Measurements from ENCODE around the gene TOR4A.
"Not testable (repeated sequence)": the region's sequence is repeated elsewhere in the genome, so short reads cannot be mapped to it uniquely, and the experiment has no call there.

TOR4A gene

GRCh38 chr9:137239541-137240200 lies 37.9 kb upstream of the TOR4A start:
- Histone ChIP-seq H3K27me3 (ENCODE audit: control insufficient read depth in 5 of 5, insufficient read depth in 4 of 5, low read length in 5 of 5) (peaks cover 7 to 11% (median 8%) of the 10 kb centered on the region in 5 donors), H3K4me1 (ENCODE audit: control insufficient read depth in 5 of 5, insufficient read depth in 5 of 5, low read length in 5 of 5) (peaks cover 8 to 65% (median 43%) of the 10 kb centered on the region in 5 donors), H3K27ac (ENCODE audit: low read depth, low read length) (peak overlapping the region; percentile 86), H3K4me3 (ENCODE audit: low read depth in 1 of 5, low read length in 5 of 5) (peak overlapping the region; percentile 22 to 77 (median 67)), H3K9ac (ENCODE audit: low read length in 5 of 5) (peak overlapping the region in 4 of 5 donors; percentile 65 to 81 (median 71)), H3K36me3 (ENCODE audit: control insufficient read depth in 5 of 5, insufficient read depth in 5 of 5, low read length in 5 of 5) (peaks cover 0 to 21% (median 19%) of the 10 kb centered on the region in 5 donors)
- not testable (repeated sequence) for H3K9me3 ChIP-seq (ENCODE audit: control insufficient read depth in 5 of 5, low read length in 5 of 5)

GRCh38 chr9:137240318-137240840 lies 37.1 kb upstream of the TOR4A start:
- Histone ChIP-seq H3K4me3 (ENCODE audit: low read depth in 1 of 5, low read length in 5 of 5) (peak overlapping the region in 4 of 5 donors; percentile 65 to 77 (median 67)), H3K9me3 (ENCODE audit: control insufficient read depth in 5 of 5, low read length in 5 of 5) (no peaks in the 10 kb centered on the region), H3K27ac (ENCODE audit: low read depth, low read length) (peak overlapping the region; percentile 86), H3K9ac (ENCODE audit: low read length in 5 of 5) (peak overlapping the region in 4 of 5 donors; percentile 65 to 81 (median 71)), H3K36me3 (ENCODE audit: control insufficient read depth in 5 of 5, insufficient read depth in 5 of 5, low read length in 5 of 5) (peaks cover 0 to 21% (median 19%) of the 10 kb centered on the region in 5 donors), H3K4me1 (ENCODE audit: control insufficient read depth in 5 of 5, insufficient read depth in 5 of 5, low read length in 5 of 5) (peaks cover 8 to 68% (median 43%) of the 10 kb centered on the region in 5 donors), H3K27me3 (ENCODE audit: control insufficient read depth in 5 of 5, insufficient read depth in 4 of 5, low read length in 5 of 5) (peaks cover 2 to 4% (median 3%) of the 10 kb centered on the region in 5 donors)

- peaks cover 0 to 3% (median 0%) of the 10 kb centered on the region in 5 donors for H3K27me3 ChIP-seq (ENCODE audit: control insufficient read depth in 5 of 5, insufficient read depth in 4 of 5, low read length in 5 of 5)
- peak within 1 kb of the TSS; percentile 86 for H3K27ac ChIP-seq (ENCODE audit: low read depth, low read length)
- peaks cover 8 to 62% (median 41%) of the 10 kb centered on the region in 5 donors for H3K4me1 ChIP-seq (ENCODE audit: control insufficient read depth in 5 of 5, insufficient read depth in 5 of 5, low read length in 5 of 5)
- H3K4me3 ChIP-seq (ENCODE audit: low read depth in 1 of 5, low read length in 5 of 5) = peak within 1 kb of the TSS; percentile 80 to 87 (median 83)
- H3K9me3 ChIP-seq (ENCODE audit: control insufficient read depth in 5 of 5, low read length in 5 of 5) = no peaks in the 10 kb centered on the region
- H3K36me3 ChIP-seq (ENCODE audit: control insufficient read depth in 5 of 5, insufficient read depth in 5 of 5, low read length in 5 of 5) = peaks cover 0 to 21% (median 19%) of the 10 kb centered on the region in 5 donors
- peak within 1 kb of the TSS in 4 of 5 donors; percentile 70 to 91 (median 84) for H3K9ac ChIP-seq (ENCODE audit: low read length in 5 of 5)
Measured at GRCh38 chr9:137240841-137241489, 36.6 kb upstream of the TOR4A start, which contains the start of gene TUBB4B. TUBB4B (plus strand) TSS chr9:137241287; CDS start chr9:137241361, 74 bp downstream.

- peak overlapping the region in 4 of 5 donors; percentile 70 to 91 (median 84) for H3K9ac ChIP-seq (ENCODE audit: low read length in 5 of 5)
- H3K36me3 ChIP-seq (ENCODE audit: control insufficient read depth in 5 of 5, insufficient read depth in 5 of 5, low read length in 5 of 5) = peaks cover 0 to 21% (median 19%) of the 10 kb centered on the region in 5 donors
- H3K27ac ChIP-seq (ENCODE audit: low read depth, low read length) = peak overlapping the region; percentile 74
- H3K4me1 ChIP-seq (ENCODE audit: control insufficient read depth in 5 of 5, insufficient read depth in 5 of 5, low read length in 5 of 5) = peaks cover 8 to 55% (median 35%) of the 10 kb centered on the region in 5 donors
- no peaks in the 10 kb centered on the region for H3K9me3 ChIP-seq (ENCODE audit: control insufficient read depth in 5 of 5, low read length in 5 of 5)
- H3K4me3 ChIP-seq (ENCODE audit: low read depth in 1 of 5, low read length in 5 of 5) = peak overlapping the region; percentile 80 to 87 (median 83)
- peaks cover 0 to 3% (median 0%) of the 10 kb centered on the region in 5 donors for H3K27me3 ChIP-seq (ENCODE audit: control insufficient read depth in 5 of 5, insufficient read depth in 4 of 5, low read length in 5 of 5)
Measured at GRCh38 chr9:137241490-137242268, 35.8 kb upstream of the TOR4A start.

- peak overlapping the region in 4 of 5 donors; percentile 70 to 91 (median 84) for H3K9ac ChIP-seq (ENCODE audit: low read length in 5 of 5)
Measured at GRCh38 chr9:137242269-137243203, 35.0 kb upstream of the TOR4A start.

GRCh38 chr9:137243266-137243625 lies 34.3 kb upstream of the TOR4A start:
- H3K4me3 ChIP-seq (ENCODE audit: low read depth in 1 of 5, low read length in 5 of 5) = peak overlapping the region in 1 of 5 donors; percentile 23
- not testable (repeated sequence) for H3K27ac ChIP-seq (ENCODE audit: low read depth, low read length); H3K9ac ChIP-seq (ENCODE audit: low read length in 5 of 5); H3K27me3 ChIP-seq (ENCODE audit: control insufficient read depth in 5 of 5, insufficient read depth in 4 of 5, low read length in 5 of 5); H3K9me3 ChIP-seq (ENCODE audit: control insufficient read depth in 5 of 5, low read length in 5 of 5)
- peaks cover 0 to 21% (median 19%) of the 10 kb centered on the region in 5 donors for H3K36me3 ChIP-seq (ENCODE audit: control insufficient read depth in 5 of 5, insufficient read depth in 5 of 5, low read length in 5 of 5)
- peaks cover 8 to 57% (median 31%) of the 10 kb centered on the region in 5 donors for H3K4me1 ChIP-seq (ENCODE audit: control insufficient read depth in 5 of 5, insufficient read depth in 5 of 5, low read length in 5 of 5)

More at GRCh38 chr9:137242269-137243203, 35.0 kb upstream of the TOR4A start:
- Histone ChIP-seq H3K27me3 (ENCODE audit: control insufficient read depth in 5 of 5, insufficient read depth in 4 of 5, low read length in 5 of 5) (peaks cover 0 to 3% (median 0%) of the 10 kb centered on the region in 5 donors), H3K4me1 (ENCODE audit: control insufficient read depth in 5 of 5, insufficient read depth in 5 of 5, low read length in 5 of 5) (peaks cover 8 to 53% (median 31%) of the 10 kb centered on the region in 5 donors), H3K27ac (ENCODE audit: low read depth, low read length) (peak overlapping the region; percentile 74), H3K9me3 (ENCODE audit: control insufficient read depth in 5 of 5, low read length in 5 of 5) (no peaks in the 10 kb centered on the region), H3K36me3 (ENCODE audit: control insufficient read depth in 5 of 5, insufficient read depth in 5 of 5, low read length in 5 of 5) (peaks cover 0 to 21% (median 19%) of the 10 kb centered on the region in 5 donors), H3K4me3 (ENCODE audit: low read depth in 1 of 5, low read length in 5 of 5) (peak overlapping the region; percentile 80 to 87 (median 83))

- no peaks in the 10 kb centered on the region for H3K9me3 ChIP-seq (ENCODE audit: control insufficient read depth in 5 of 5, low read length in 5 of 5)
- H3K9ac ChIP-seq (ENCODE audit: low read length in 5 of 5) = no peak overlapping the region
- H3K4me3 ChIP-seq (ENCODE audit: low read depth in 1 of 5, low read length in 5 of 5) = peak overlapping the region in 2 of 5 donors; percentile 17 to 23
- H3K27me3 ChIP-seq (ENCODE audit: control insufficient read depth in 5 of 5, insufficient read depth in 4 of 5, low read length in 5 of 5) = peaks cover 0 to 3% (median 0%) of the 10 kb centered on the region in 5 donors
- H3K27ac ChIP-seq (ENCODE audit: low read depth, low read length) = no peak overlapping the region
- H3K4me1 ChIP-seq (ENCODE audit: control insufficient read depth in 5 of 5, insufficient read depth in 5 of 5, low read length in 5 of 5) = peaks cover 8 to 55% (median 30%) of the 10 kb centered on the region in 5 donors
- H3K36me3 ChIP-seq (ENCODE audit: control insufficient read depth in 5 of 5, insufficient read depth in 5 of 5, low read length in 5 of 5) = peaks cover 0 to 21% (median 19%) of the 10 kb centered on the region in 5 donors
Measured at GRCh38 chr9:137243626-137244485, 33.7 kb upstream of the TOR4A start.

Measured in subcutaneous abdominal adipose tissue (tissue), 5 donors.